Midbrain (tissue), 1 donor: ENCODE data around the gene OR51E1.

Source experiments
- DNase-seq: peaks from one replicate; lab custom pipeline; 2025; lab: John Stamatoyannopoulos, UW

The OR51E1 gene

DNA sequence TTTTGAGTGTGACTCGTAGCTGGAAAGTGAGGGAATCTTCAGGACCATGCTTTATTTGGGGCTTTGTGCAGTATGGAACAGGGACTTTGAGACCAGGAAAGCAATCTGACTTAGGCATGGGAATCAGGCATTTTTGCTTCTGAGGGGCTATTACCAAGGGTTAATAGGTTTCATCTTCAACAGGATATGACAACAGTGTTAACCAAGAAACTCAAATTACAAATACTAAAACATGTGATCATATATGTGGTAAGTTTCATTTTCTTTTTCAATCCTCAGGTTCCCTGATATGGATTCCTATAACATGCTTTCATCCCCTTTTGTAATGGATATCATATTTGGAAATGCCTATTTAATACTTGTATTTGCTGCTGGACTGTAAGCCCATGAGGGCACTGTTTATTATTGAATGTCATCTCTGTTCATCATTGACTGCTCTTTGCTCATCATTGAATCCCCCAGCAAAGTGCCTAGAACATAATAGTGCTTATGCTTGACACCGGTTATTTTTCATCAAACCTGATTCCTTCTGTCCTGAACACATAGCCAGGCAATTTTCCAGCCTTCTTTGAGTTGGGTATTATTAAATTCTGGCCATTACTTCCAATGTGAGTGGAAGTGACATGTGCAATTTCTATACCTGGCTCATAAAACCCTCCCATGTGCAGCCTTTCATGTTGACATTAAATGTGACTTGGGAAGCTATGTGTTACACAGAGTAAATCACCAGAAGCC lies 11.0 kb downstream of the OR51E1 start:
- DNase-seq: no peak

DNA sequence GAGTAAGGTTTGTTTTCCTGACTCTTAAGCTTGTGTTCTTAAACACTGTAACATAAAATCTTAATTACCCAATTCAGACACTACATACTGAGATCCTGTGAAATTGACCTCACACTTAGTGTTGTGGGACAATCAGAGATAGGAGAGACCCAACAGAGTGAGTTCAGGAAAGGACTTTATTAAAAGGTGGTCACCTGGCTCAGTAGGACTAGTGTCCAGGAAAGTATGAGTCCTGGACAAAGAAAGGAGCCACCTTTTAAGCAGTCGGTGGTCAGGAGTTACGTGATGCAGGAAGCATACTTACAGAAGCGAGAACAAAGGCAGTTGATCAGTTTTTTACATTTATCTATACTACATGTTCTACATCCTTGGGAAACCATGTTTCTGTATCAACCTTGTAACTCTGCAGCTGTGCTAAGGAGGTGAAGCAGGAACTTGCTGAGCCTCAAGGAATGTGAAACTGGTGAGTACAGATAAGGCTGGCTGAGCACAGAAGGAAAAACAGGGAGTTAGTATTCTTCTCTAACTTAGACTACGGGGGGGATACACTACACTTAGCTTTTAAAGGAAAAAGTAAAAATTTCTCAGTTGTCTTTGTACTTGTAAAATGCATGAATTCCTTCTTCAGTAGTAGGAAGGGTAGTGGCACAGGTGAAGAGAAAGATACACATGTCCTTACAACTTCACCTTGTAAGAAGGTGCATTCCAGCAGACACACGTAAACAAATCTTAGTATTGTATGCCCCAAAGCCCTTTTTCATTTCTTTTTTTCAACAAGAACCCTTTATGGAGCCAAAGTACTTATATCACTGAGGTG lies 15.1 kb downstream of the OR51E1 start:
- no peak for DNase-seq

DNA sequence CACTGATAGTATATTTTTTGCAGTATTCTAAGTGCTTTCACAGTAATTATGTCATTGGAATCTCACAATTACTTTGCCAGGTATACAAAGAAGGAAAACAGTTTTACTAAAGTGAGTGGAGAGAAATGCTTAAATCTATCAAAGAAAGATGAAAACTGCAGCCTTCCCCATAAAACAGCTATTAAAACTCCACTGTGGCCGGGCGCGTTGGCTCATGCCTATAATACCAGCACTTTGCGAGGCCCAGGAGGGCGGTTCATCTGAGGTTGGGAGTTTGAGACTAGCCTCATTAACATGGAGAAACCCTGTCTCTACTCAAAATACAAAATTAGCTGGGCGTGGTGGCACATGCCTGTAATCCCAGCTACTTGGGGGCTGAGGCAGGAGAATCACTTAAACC lies 19.1 kb downstream of the OR51E1 start:
- DNase-seq: no peak

DNA sequence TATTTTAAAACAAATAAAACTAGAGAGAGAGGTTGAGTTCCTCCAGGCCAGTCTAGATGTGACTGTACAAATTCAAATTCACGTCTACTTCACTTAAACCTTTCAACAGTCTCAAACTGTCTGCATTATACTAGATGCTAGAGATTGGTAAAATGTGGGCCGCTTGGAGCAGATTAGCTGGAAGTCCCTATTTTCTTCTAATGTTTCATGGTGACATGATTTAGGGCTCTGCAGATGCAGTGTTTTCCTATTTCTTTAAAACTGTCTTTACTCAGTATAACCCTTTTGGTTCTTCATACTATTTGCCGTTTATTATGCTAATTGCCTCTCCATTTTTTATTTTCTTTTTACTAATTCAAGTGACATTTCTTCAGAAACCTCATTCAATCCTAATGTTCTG lies 20.4 kb downstream of the OR51E1 start:
- DNase-seq: no peak

DNA sequence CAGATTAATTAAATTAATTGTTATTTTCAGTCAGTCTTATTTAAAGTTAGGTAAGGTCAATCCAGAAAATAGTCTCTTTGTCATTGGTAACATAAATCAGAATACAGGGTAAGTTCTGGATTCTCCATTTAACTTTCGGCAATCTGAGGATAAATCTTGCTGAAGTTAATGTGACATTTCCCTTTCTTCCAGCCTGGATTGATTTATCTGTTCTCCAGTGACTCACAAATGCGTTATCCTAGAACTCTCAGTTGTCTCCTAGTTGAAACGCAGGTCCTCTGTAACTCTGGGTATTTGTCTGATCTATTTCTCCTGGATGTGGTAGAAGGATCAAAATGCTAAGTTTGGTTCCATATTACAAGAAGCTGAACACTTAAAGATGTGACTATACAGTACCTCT lies 21.0 kb downstream of the OR51E1 start:
- DNase-seq: no peak

DNA sequence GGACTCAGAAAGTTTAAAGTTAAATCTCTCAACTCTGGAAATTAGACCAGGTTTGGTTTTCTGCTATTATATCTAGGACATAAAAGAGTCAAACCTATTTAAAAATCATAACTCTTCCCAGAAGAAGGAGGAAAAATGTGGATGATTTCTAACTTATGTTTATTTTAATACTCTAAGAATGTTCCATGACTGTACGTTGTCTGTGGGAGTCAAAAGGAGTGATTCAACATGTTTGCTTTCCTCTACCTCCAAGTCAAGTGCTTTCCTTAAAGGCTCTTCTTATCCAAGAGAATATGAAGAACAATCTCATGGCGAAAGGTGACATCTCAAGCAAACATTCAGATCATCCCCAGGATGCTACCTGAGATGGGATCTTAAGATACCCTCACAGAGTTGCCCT lies 21.6 kb downstream of the OR51E1 start:
- no peak for DNase-seq

DNA sequence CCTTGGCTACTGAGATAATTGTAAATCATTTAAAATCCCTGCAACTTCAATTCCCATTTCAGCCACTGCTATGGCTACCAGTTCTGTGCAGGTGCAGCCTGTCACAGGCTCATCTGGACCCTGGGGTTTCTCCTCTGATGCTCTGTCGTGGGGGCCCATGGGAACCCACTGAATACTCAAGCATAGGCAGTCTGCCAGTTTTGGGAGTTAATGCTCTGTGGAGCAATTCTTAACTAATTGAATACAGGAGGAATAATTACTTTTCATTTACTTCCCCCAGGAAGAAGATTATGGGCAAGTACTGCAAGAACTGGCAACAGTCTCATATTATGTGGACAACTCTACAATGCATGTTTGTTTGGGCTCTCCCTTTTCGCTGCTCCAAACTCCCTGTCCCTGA lies 28.0 kb downstream of the OR51E1 start:
- no peak for DNase-seq

DNA sequence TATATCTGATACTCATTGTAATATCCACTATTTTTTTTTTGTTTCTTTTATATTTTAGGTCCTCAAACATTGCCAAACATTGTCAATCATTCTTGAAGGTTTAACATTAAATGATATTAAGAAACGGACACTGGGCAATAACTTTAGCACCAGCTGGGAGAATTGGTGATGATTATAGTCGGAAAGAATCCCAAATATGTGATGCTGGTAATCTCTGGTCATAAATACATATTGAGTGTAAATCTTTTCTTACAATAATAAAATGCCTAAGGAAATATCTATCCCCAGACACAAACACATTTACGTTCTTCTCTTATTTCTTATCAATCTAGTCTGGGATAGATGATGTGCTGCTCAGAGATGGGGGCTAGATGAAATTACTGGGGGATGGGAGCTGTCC lies 28.7 kb downstream of the OR51E1 start:
- no peak for DNase-seq

DNA sequence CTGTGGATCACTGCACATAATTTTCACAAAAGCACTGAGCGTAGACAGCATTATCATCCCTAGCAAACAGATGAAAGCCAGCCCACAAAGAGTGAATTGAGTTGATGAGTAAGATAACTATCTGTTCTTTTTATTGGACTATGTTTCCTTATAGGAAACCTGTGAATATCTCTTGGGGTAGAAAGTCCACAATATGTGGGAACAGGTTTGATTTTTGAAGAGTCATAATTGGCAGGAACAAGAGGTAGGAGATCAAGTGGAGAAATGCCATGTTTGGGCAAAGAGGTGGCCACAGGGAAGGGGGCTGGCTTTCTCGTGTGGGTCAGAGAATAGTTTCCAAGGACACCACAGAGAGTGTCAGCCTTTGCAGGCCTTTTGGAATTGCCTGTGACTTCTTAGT lies 30.0 kb downstream of the OR51E1 start:
- DNase-seq: no peak

DNA sequence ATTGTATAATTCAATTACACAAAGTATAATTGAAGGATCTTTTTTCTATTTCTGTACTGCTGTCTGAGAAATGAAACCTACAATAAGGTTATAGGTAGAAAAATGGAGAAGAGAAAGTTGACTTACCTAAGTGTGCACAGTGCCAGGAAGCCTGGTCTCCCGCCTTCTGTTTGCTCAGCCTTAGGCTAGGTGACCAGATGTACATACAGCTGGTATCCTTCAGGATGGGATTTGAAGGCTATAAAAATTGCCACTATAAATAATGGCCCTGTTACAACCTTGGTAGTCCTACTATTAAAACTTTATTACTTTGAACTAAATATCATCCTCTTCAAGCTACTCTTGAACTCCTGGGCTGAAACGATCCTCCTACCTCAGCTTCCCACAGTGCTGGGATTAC lies 34.2 kb downstream of the OR51E1 start:
- no peak for DNase-seq

DNA sequence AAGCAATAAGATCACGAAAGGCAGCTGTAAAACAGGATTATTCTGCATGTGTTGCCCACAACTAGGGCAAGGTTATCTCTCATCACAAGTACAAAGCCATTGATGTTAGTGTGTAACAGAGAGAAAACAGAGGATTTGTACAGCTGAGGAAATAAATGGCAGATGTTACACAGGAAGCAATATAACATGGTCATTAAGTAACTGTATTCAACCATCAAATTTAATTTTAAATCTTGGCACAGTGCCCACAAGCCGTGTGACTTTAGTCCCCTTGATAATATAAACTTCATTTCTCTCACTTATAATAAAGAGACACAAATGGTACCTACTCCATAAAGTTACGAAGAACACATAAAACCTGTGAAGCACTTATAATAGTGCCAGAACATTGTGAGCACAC lies 36.6 kb downstream of the OR51E1 start:
- DNase-seq: no peak

DNA sequence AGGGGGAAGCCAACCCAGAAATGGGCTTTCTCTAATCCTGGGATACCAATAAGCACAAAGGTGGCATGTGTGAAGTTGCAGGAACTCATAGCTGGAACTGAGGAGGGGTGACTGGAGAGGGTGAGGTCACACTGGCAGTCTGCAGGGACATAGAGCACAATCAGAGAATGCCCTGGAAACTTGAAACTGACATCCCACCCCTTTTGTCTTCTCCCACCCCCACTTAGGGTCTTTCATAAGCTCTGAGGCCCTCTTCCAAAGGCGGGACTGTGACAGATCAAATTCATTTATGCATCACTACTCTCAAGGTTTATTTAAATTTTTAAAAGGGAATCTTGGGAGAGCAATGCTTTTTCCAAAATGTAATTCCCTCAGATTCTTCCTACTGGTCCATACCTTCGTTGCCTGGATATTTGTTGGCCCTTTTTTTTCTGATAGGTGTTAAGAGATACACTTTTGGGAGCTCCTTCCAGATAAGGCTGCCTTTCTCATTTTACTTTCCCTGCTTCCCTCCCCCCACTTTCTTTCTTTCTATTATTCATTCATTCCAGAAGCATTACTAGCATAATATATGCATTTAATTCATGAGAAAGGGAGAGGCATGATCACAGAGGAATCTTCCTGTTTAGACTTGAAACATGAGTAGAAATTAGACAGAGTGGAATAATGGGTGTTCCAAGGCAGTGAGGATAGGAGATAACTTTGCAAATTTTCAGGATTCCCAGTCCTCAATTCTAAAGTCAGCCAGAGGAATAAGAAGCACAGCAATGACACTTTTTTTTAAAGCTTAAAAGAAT lies 39.0 kb downstream of the OR51E1 start:
- no peak for DNase-seq

DNA sequence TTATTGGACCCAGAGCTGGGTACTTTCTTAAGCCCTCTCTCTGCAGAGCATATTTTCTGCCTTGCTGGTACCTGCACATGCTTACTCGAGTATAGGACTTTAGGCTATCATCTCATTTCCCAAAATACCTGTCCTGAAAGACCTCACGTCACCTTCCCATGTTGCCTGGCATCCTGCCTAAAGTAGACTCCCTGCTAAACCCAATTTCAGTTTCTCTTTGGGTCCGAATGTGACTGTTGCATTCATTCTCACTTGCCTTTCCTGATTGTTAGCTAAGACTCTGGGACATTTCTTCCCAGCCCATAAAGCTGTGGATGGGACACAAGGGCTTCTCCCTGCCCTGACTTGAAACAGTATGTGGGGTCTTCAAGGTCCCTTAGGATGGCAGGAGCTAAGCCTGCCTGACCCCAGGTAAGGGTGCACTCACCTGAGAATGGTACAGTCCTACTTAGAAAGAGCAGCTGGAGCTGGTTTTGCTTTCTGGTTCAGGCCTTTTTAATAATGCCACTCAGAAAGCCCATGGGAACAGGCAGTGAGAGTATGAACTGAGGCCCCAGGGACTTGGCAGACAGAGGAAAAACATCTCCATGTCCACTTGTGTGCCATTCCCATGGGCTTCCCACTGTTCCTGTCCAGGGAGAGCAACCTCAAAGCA lies 41.0 kb downstream of the OR51E1 start:
- DNase-seq: no peak

DNA sequence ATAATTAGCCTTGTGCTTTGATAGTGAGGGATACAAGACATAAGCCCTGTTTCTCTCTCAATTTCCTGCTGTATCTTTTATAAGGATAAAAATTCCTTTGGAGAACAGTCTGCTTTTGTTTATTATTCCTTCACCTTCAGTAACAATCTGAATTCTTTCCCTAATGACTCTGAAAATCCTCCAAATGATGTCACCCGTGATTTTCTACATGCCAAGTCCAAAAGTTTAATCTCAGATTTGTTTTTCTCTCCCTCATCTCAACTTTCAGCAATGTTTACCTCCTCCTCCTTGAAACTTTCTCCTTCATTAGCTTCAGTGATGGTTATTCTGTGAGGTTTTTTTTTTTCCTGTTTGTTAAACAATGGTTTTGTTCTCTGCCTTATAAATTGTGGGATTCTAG lies 51.7 kb downstream of the OR51E1 start:
- DNase-seq: no peak

DNA sequence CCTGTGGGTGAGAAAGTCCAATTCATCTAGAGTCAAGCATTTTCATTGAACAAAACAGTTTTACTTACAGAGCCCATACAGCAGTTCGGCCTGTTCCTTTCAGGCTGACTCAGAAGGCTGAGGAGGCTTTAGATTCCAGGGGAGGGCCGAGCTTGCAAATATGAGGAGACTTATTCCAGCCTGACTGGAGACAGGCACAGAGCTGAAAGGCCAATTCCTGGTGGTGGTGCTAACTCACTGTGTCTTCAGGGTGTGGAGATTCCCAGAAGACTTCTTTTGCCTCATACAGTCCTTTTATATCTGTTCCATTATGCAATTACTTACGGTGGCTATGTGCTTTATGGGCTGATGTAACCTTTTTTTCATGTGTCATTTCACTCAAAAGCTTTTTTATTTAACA lies 53.8 kb downstream of the OR51E1 start, which contains the start of gene OR51E2:
Gene OR51E2, minus strand, starts transcription at position 269 of the 400 bp plus-strand sequence. CDS start 15,142 bp downstream, outside the sequence.
- DNase-seq: no peak

DNA sequence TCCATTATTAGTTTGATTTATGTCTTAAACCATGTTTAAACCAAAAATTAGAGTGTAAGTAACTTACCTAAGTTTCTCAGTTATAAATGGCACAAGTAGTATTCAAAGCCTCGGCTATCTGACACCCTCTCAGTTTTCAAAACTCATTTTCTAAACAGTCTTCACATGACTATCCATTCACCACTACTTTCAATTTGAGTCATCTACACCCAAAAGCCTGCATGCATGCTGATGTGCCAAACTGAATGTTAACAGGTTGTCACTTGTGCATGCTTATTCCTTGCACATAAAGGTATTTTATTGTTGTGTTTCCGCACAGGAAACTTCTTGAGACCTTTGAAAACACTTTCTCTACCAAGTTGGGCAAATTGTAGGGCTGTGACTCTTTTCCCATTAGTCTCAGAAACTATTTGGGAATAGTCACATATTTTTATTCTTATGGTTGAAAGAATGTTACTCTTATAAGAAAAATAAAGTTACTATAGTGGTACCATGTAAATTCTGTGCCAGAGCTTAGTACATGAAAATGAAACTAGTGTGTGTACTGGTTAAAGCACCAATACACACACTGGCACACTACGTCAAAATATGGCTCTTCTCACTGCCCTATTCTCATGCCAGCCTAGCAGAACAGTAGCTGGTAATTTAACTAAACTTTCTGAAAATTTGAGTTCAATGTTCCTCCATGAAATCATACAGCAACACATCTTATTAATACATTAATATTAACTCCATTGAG lies 56.1 kb downstream of the OR51E1 start:
- no peak for DNase-seq

DNA sequence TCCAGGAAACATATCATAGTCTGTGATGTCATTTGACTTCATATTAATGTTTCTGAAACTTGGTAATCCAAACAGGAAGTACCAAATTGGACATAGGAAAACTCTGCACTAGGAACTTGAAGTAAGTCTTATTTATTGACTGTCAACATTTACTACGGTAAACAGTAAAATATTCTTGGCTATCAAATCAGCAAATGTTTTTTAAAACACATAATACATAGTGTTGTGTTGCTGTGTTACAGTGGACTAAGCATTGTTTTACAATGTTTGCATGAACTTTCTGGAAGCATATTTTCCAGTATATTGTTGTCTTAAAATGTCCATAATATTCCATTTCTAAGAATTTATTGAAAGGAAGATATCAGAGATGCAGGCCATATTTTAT lies 56.6 kb downstream of the OR51E1 start:
- no peak for DNase-seq

DNA sequence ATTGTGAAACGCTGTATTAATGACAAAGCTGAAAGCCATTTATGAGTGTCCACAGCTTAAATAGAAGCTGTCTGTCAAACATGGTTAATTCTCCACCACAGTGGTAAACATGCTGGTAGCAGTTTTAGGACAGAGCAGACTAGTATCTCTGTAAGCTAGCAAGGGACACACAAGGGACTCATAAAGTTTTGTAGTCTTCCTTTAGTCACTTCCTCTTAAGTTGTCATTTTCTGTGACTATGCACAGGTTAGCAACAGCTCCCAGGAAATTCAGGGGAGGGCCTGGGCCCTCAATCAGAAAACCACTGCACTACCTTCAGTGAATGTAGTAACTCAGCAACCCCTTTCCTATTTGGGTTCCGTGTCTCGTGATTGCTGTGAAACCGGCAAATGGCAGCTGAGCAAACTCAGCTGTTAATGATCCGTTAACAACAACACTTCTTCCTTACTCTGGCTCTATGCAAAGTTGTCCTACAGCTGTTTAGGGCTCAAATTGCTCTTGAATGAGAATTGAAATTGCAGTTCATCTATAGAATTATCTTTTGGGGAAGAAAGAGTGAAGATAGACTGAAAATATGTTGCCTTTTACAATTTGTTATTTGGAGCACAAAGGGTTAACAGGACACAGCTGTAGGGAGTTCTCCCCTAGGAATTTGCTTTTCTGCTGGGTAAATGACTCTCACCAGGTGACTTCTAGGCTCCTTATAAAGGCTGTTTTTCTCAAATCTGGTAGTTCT lies 60.4 kb downstream of the OR51E1 start, which contains the start of gene MMP26:
Gene MMP26, plus strand, starts transcription at position 731 of the 736 bp plus-strand sequence.
- no peak for DNase-seq

DNA sequence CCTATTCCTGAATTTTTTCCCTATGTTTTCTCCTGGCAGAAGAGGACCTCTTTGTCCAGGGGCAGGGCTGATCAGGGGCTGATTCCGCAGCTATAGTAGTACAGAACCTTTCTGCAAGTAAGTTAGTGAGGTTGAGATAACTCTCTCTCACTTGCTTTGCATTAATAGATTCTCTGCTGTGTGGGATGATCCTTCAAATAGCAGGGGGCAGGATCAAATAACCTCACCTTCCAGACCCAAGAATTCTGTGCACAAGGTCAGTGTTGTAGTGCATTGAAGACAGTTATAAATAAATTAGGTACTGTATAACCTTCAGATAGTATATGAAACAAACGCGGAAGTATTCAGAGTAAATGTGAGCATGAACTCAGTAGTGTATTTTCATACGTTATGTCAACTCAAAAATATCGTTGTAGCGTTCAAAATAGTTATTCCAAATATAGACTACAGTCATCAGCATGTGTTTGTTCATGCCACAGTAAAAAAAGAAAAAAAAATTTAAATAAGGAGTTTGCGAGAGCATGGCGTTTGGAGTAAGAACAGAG lies 61.1 kb downstream of the OR51E1 start:
- DNase-seq: no peak
